ENCODE measurements around the gene GAMT.

The GAMT gene

GRCh38 chr19:1424192-1424955 is 23.0 kb upstream of the GAMT start:
- TF ChIP-seq SP1 (IDR thresholded peaks at IDR 0.05) (no peak), FOXM1 (IDR thresholded peaks at IDR 0.05; ENCODE audit: borderline replicate concordance) (no peak), NFRKB (IDR thresholded peaks at IDR 0.05) (no peak), BHLHE40 (IDR thresholded peaks at IDR 0.05; ENCODE audit: borderline replicate concordance) (no peak), ARNT (IDR thresholded peaks at IDR 0.05) (no peak), CTBP1 (IDR thresholded peaks at IDR 0.05; ENCODE audit: borderline replicate concordance) (no peak)
- no peak for DNase-seq (ENCODE audit: extremely low spot score)
- ChIA-PET POLR2A (no interaction called here), CTCF (no interaction called here)

GRCh38 chr19:1423436-1424191 is 22.3 kb upstream of the GAMT start:
- TF ChIP-seq SUZ12 (IDR thresholded peaks at IDR 0.05) (no peak), FOXM1 (IDR thresholded peaks at IDR 0.05; ENCODE audit: borderline replicate concordance) (no peak), FOXK2 (IDR thresholded peaks at IDR 0.05) (no peak), CTBP1 (IDR thresholded peaks at IDR 0.05; ENCODE audit: borderline replicate concordance) (no peak), BHLHE40 (IDR thresholded peaks at IDR 0.05; ENCODE audit: borderline replicate concordance) (no peak)
- DNase-seq (ENCODE audit: extremely low spot score): no peak
- ChIA-PET POLR2A (no interaction called here), CTCF (interaction anchor here (1.0 kb wide), 1 partner anchor 30 kb away, joined by 3 read pairs; no protein-coding TSS in a partner anchor)

GRCh38 chr19:1422943-1423342 is 21.6 kb upstream of the GAMT start:
- POLR2A ChIA-PET: no interaction called here

GRCh38 chr19:1422360-1422759 is 21.0 kb upstream of the GAMT start:
- DNase-seq (ENCODE audit: extremely low spot score): no peak
- POLR2A ChIA-PET: no interaction called here
- CTCF ChIA-PET: no interaction called here
- TF ChIP-seq CTBP1 (IDR thresholded peaks at IDR 0.05; ENCODE audit: borderline replicate concordance) (no peak), ZNF384 (IDR thresholded peaks at IDR 0.05) (no peak), LEF1 (IDR thresholded peaks at IDR 0.05; ENCODE audit: borderline replicate concordance) (no peak), BHLHE40 (IDR thresholded peaks at IDR 0.05; ENCODE audit: borderline replicate concordance) (no peak), FOXM1 (IDR thresholded peaks at IDR 0.05; ENCODE audit: borderline replicate concordance) (no peak), SUZ12 (IDR thresholded peaks at IDR 0.05) (no peak), FOXA1 (IDR thresholded peaks at IDR 0.05) (no peak), PKNOX1 (IDR thresholded peaks at IDR 0.05) (no peak), L3MBTL2 (conservative IDR thresholded peaks at IDR 0.05) (no peak), ARNT (IDR thresholded peaks at IDR 0.05) (no peak), HDGF (IDR thresholded peaks at IDR 0.05; ENCODE audit: borderline replicate concordance) (no peak), SP1 (IDR thresholded peaks at IDR 0.05) (no peak), NFRKB (IDR thresholded peaks at IDR 0.05) (no peak), ELF4 (IDR thresholded peaks at IDR 0.05) (no peak), TARDBP (IDR thresholded peaks at IDR 0.05) (no peak), FOXK2 (IDR thresholded peaks at IDR 0.05) (no peak)

More at GRCh38 chr19:1422943-1423342, 21.6 kb upstream of the GAMT start:
- CTCF ChIA-PET: interaction anchor here (1.0 kb wide), 1 partner anchor 31 kb away, joined by 3 read pairs; no protein-coding TSS in a partner anchor
- DNase-seq (ENCODE audit: extremely low spot score): no peak
- TF ChIP-seq HDGF (IDR thresholded peaks at IDR 0.05; ENCODE audit: borderline replicate concordance): no peak
- no peak for TF ChIP-seq FOXA1 (IDR thresholded peaks at IDR 0.05)
- TF ChIP-seq CTBP1 (IDR thresholded peaks at IDR 0.05; ENCODE audit: borderline replicate concordance): no peak
- no peak for TF ChIP-seq ARNT (IDR thresholded peaks at IDR 0.05)
- TF ChIP-seq NFRKB (IDR thresholded peaks at IDR 0.05): no peak
- TF ChIP-seq FOXK2 (IDR thresholded peaks at IDR 0.05): no peak
- no peak for TF ChIP-seq L3MBTL2 (conservative IDR thresholded peaks at IDR 0.05)
- TF ChIP-seq ZNF384 (IDR thresholded peaks at IDR 0.05): no peak
- no peak for TF ChIP-seq SUZ12 (IDR thresholded peaks at IDR 0.05)
- no peak for TF ChIP-seq BHLHE40 (IDR thresholded peaks at IDR 0.05; ENCODE audit: borderline replicate concordance)
- TF ChIP-seq TARDBP (IDR thresholded peaks at IDR 0.05): no peak
- no peak for TF ChIP-seq PKNOX1 (IDR thresholded peaks at IDR 0.05)

- ChIA-PET CTCF (no interaction called here), POLR2A (no interaction called here)
- DNase-seq (ENCODE audit: extremely low spot score): no peak
- TF ChIP-seq CTBP1 (IDR thresholded peaks at IDR 0.05; ENCODE audit: borderline replicate concordance) (no peak), SP1 (IDR thresholded peaks at IDR 0.05) (no peak), PKNOX1 (IDR thresholded peaks at IDR 0.05) (no peak), BHLHE40 (IDR thresholded peaks at IDR 0.05; ENCODE audit: borderline replicate concordance) (no peak), LEF1 (IDR thresholded peaks at IDR 0.05; ENCODE audit: borderline replicate concordance) (no peak), L3MBTL2 (conservative IDR thresholded peaks at IDR 0.05) (no peak), ARNT (IDR thresholded peaks at IDR 0.05) (no peak), ZNF384 (IDR thresholded peaks at IDR 0.05) (no peak), HDGF (IDR thresholded peaks at IDR 0.05; ENCODE audit: borderline replicate concordance) (no peak), ELF4 (IDR thresholded peaks at IDR 0.05) (no peak), FOXA1 (IDR thresholded peaks at IDR 0.05) (no peak), NFRKB (IDR thresholded peaks at IDR 0.05) (no peak), SUZ12 (IDR thresholded peaks at IDR 0.05) (no peak)
These were observed 20.6 kb upstream of the GAMT start for GRCh38 chr19:1421958-1422305.
